NCI-H2227 (cell line): ENCODE measurements around the gene KMT2B.
A peak's percentile ranks its signal among the peaks of the same experiment; 100 is the strongest.

Experiments
- DNase-seq: peaks from one replicate; lab custom pipeline; 2025; ENCODE audit not compliant: unreplicated experiment; lab: John Stamatoyannopoulos, UW

Gene KMT2B

GRCh38 chr19:35727053-35727955 is 9.5 kb downstream of the KMT2B start:
- DNase-seq = no peak

- DNase-seq = no peak
These were observed 10.3 kb downstream of the KMT2B start for GRCh38 chr19:35727956-35728706.

- no peak for DNase-seq
These were observed 11.2 kb downstream of the KMT2B start for GRCh38 chr19:35729021-35729420.

GRCh38 chr19:35729763-35730162 is 12.0 kb downstream of the KMT2B start:
- DNase-seq = no peak

- DNase-seq = no peak
These were observed 12.5 kb downstream of the KMT2B start for GRCh38 chr19:35730326-35730725.

GRCh38 chr19:35731353-35731752 is 13.6 kb downstream of the KMT2B start:
- DNase-seq = no peak

GRCh38 chr19:35731779-35732405 is 14.1 kb downstream of the KMT2B start:
- DNase-seq = no peak

- DNase-seq = no peak
These were observed 14.9 kb downstream of the KMT2B start for GRCh38 chr19:35732540-35733179.

- no peak for DNase-seq
These were observed 15.7 kb downstream of the KMT2B start for GRCh38 chr19:35733180-35734125.

- DNase-seq = no peak
These were observed 16.5 kb downstream of the KMT2B start for GRCh38 chr19:35734273-35734672.

- no peak for DNase-seq
These were observed 17.1 kb downstream of the KMT2B start for GRCh38 chr19:35734889-35735288.

GRCh38 chr19:35736913-35737886 is 19.4 kb downstream of the KMT2B start:
- no peak for DNase-seq

GRCh38 chr19:35738021-35738886 is 20.5 kb downstream of the KMT2B start:
- no peak for DNase-seq

- no peak for DNase-seq
These were observed 21.1 kb downstream of the KMT2B start for GRCh38 chr19:35738887-35739229.

- no peak for DNase-seq
These were observed 21.7 kb downstream of the KMT2B start for GRCh38 chr19:35739275-35740107.

GRCh38 chr19:35740108-35740422 is 22.3 kb downstream of the KMT2B start:
- DNase-seq = no peak

- DNase-seq = peak; percentile 100
These were observed 22.8 kb downstream of the KMT2B start for GRCh38 chr19:35740423-35741202.
